Measurements from ENCODE around the gene TXNL4A. TPM values are rescaled to one million over a fixed set of nuclear protein-coding genes. Genes with fewer than 3 reads are reported as not detected.
A peak's percentile ranks its signal among the peaks of the same experiment; 100 is the strongest.

The TXNL4A gene
- total and polyA plus RNA-seq, 12 donors = 26.5 to 148 (median 91.5) TPM

- no peaks in the 10 kb centered on the region for H3K9me3 ChIP-seq (replicated peaks in 1 of 3)
- H3K4me3 ChIP-seq = no peak overlapping the region
- WGBS, 4 donors = 94 to 98% (median 95%) methylated on average over 26 of the region's 26 CpGs
- no peaks in the 10 kb centered on the region for H3K4me1 ChIP-seq (replicated peaks in 1 of 2)
- intact Hi-C loops (cut with DNase I) = no loop called here
- H3K27me3 ChIP-seq = no peaks in the 10 kb centered on the region
- TF ChIP-seq CTCF (IDR thresholded peaks at IDR 0.05) (no peak), POLR2A (IDR thresholded peaks at IDR 0.05) (no peak)
- no peak overlapping the region for H3K27ac ChIP-seq
- H3K36me3 ChIP-seq (replicated peaks in 1 of 2) = peaks cover 0 to 9% of the 10 kb centered on the region in 2 donors
- DNase-seq = peak in 5 of 7 donors; percentile 2 to 38 (median 11)
These were observed 64.3 kb downstream of the TXNL4A start for GRCh38 chr18:79923896-79924585.

GRCh38 chr18:79922971-79923411 is 65.4 kb downstream of the TXNL4A start:
- Histone ChIP-seq H3K27ac (no peak overlapping the region), H3K36me3 (replicated peaks in 1 of 2) (peaks cover 0 to 9% of the 10 kb centered on the region in 2 donors), H3K4me1 (replicated peaks in 1 of 2) (no peaks in the 10 kb centered on the region), H3K4me3 (no peak overlapping the region), H3K27me3 (no peaks in the 10 kb centered on the region), H3K9me3 (replicated peaks in 1 of 3) (no peaks in the 10 kb centered on the region)
- WGBS, 4 donors = 87 to 93% (median 89%) methylated on average over 16 to 17 of the region's 17 CpGs
- intact Hi-C loops (cut with DNase I) = no loop called here
- DNase-seq = peak in 5 of 7 donors; percentile 6 to 41 (median 16)
- TF ChIP-seq POLR2A (IDR thresholded peaks at IDR 0.05) (no peak), CTCF (IDR thresholded peaks at IDR 0.05) (no peak)

- Histone ChIP-seq H3K27me3 (no peaks in the 10 kb centered on the region), H3K4me1 (replicated peaks in 1 of 2) (no peaks in the 10 kb centered on the region), H3K36me3 (replicated peaks in 1 of 2) (peaks cover 0 to 9% of the 10 kb centered on the region in 2 donors), H3K4me3 (no peak overlapping the region), H3K9me3 (replicated peaks in 1 of 3) (no peaks in the 10 kb centered on the region), H3K27ac (no peak overlapping the region)
- intact Hi-C loops (cut with DNase I) = no loop called here
- TF ChIP-seq CTCF (IDR thresholded peaks at IDR 0.05) = no peak
- 96 to 98% (median 97%) methylated on average over 22 to 24 of the region's 24 CpGs for WGBS, 4 donors
- DNase-seq = peak in 5 of 7 donors; percentile 4 to 43 (median 8)
These were observed 66.1 kb downstream of the TXNL4A start for GRCh38 chr18:79921984-79922965.

Other genes starting within 250 kb of the TXNL4A start
- gene KCNG2, start 190.6 kb downstream of the TXNL4A start, total RNA-seq = 1 to 10 TPM in 2 of 9 donors, under 1 TPM in 6, not detected in 1; 0.06 to 2.9 (median 0.55) TPM
- under 1 TPM in 1 of 3 donors, not detected in 2; 0.40 TPM for gene KCNG2, start 190.6 kb downstream of the TXNL4A start, polyA plus RNA-seq
- 10 to 100 TPM; 12.5 to 47.8 (median 32.6) TPM for gene SLC66A2, start 36.9 kb downstream of the TXNL4A start, total RNA-seq
- 10 to 100 TPM in 2 of 3 donors, 1 to 10 TPM in 1; 5.1 to 40.0 (median 37.1) TPM for gene SLC66A2, start 36.9 kb downstream of the TXNL4A start, polyA plus RNA-seq
- gene HSBP1L1, start 23.9 kb downstream of the TXNL4A start, total RNA-seq = 100 to 1,000 TPM in 1 of 9 donors, 10 to 100 TPM in 8; 27.9 to 119 (median 35.2) TPM
- gene HSBP1L1, start 23.9 kb downstream of the TXNL4A start, polyA plus RNA-seq = 100 to 1,000 TPM in 1 of 3 donors, 10 to 100 TPM in 2; 17.3 to 182 (median 77.6) TPM
- gene RBFA, start 45.9 kb upstream of the TXNL4A start, total RNA-seq = 10 to 100 TPM; 25.0 to 45.1 (median 32.5) TPM
- 10 to 100 TPM; 21.2 to 31.9 (median 26.0) TPM for gene RBFA, start 45.9 kb upstream of the TXNL4A start, polyA plus RNA-seq
- gene ADNP2, start 120.7 kb upstream of the TXNL4A start, total RNA-seq = 10 to 100 TPM in 6 of 9 donors, 1 to 10 TPM in 3; 8.1 to 18.3 (median 13.9) TPM
- gene ADNP2, start 120.7 kb upstream of the TXNL4A start, polyA plus RNA-seq = 10 to 100 TPM in 1 of 3 donors, 1 to 10 TPM in 2; 4.7 to 10.5 (median 5.2) TPM